Measurements from ENCODE around the gene SDC4.

SDC4 gene

DNA sequence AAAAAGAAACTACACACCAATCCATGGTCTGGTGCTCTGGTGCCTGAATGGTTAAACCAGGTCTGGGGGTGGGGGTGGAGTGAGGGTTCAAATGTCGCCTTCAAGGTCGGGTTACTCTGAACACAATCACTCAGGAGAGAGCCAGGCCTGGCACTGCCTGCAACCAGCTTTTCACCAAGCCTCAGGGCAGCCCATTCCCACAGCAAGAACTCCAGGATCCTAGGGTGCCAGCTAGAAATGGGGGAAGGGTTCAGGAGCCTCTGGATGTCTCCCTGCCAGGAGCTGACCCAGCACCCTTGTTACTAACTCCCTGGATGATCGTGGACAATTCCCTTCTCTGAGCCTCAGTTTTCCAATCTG, 6.7 kb downstream of the SDC4 start:
- no peak overlapping the region for H3K4me3 ChIP-seq (ENCODE audit: low read length, poor library complexity, severe bottlenecking)
- no peaks in the 10 kb centered on the region for H3K79me2 ChIP-seq (ENCODE audit: insufficient read depth, low read length)
- peaks cover 33% of the 10 kb centered on the region for H3K4me1 ChIP-seq (ENCODE audit: insufficient read depth, low read length, poor library complexity, severe bottlenecking)

DNA sequence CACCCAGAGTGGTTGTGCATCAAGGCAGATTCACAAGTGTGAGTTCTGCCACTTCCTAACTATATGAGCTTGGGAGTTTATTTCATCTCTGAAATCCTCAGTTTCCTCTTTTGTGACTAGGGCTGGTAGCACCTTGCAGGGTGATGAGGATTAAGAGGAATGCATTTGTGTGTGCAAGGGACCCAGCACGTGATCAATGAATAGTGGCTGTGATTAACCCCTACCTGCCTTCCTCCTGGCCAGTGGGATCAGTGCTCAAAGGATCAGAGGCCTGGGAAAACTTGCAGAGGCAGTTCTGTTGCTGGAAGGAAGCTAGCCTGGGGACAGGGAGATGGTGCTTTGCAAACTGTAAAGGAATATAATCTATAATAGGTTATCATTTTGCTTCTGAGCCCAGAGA, 7.3 kb downstream of the SDC4 start:
- no peak overlapping the region for H3K4me2 ChIP-seq (ENCODE audit: low read depth, low read length, poor library complexity, severe bottlenecking)
- no peaks in the 10 kb centered on the region for H3K27me3 ChIP-seq (ENCODE audit: insufficient read depth, low read length, poor library complexity, severe bottlenecking)
- H3K36me3 ChIP-seq (ENCODE audit: insufficient read depth, low read length), result no peaks in the 10 kb centered on the region
- no peaks in the 10 kb centered on the region for H4K20me1 ChIP-seq (ENCODE audit: insufficient read depth, low read length, poor library complexity, severe bottlenecking)
- no peak overlapping the region for H3K9ac ChIP-seq (ENCODE audit: low read depth, low read length, poor library complexity, severe bottlenecking)
- H3K9me3 ChIP-seq (ENCODE audit: insufficient read depth, low read depth, low read length), result no peaks in the 10 kb centered on the region
- H2AFZ ChIP-seq (ENCODE audit: low read length), result no peak overlapping the region
- H3K9me2 ChIP-seq (replicated peaks; ENCODE audit: low read depth, low read length), result no peaks in the 10 kb centered on the region
- H3K79me2 ChIP-seq (ENCODE audit: insufficient read depth, low read length), result no peaks in the 10 kb centered on the region
- no peak for TF ChIP-seq EZH2phosphoT487 (IDR thresholded peaks at IDR 0.05; ENCODE audit: borderline replicate concordance)
- TF ChIP-seq, protein P1, sequence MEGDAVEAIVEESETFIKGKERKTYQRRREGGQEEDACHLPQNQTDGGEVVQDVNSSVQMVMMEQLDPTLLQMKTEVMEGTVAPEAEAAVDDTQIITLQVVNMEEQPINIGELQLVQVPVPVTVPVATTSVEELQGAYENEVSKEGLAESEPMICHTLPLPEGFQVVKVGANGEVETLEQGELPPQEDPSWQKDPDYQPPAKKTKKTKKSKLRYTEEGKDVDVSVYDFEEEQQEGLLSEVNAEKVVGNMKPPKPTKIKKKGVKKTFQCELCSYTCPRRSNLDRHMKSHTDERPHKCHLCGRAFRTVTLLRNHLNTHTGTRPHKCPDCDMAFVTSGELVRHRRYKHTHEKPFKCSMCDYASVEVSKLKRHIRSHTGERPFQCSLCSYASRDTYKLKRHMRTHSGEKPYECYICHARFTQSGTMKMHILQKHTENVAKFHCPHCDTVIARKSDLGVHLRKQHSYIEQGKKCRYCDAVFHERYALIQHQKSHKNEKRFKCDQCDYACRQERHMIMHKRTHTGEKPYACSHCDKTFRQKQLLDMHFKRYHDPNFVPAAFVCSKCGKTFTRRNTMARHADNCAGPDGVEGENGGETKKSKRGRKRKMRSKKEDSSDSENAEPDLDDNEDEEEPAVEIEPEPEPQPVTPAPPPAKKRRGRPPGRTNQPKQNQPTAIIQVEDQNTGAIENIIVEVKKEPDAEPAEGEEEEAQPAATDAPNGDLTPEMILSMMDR (conservative IDR thresholded peaks at IDR 0.05; ENCODE audit: low read length), result no peak
- H3K4me1 ChIP-seq (ENCODE audit: insufficient read depth, low read length, poor library complexity, severe bottlenecking), result peaks cover 27% of the 10 kb centered on the region
- no peak overlapping the region for H3K4me3 ChIP-seq (ENCODE audit: low read length, poor library complexity, severe bottlenecking)
- no peaks in the 10 kb centered on the region for H3F3A ChIP-seq (ENCODE audit: low read depth)

More for the DNA sequence above, 6.7 kb downstream of the SDC4 start:
- no peaks in the 10 kb centered on the region for H3K9me2 ChIP-seq (replicated peaks; ENCODE audit: low read depth, low read length)
- no peak overlapping the region for H2AFZ ChIP-seq (ENCODE audit: low read length)
- no peaks in the 10 kb centered on the region for H4K20me1 ChIP-seq (ENCODE audit: insufficient read depth, low read length, poor library complexity, severe bottlenecking)
- no peaks in the 10 kb centered on the region for H3F3A ChIP-seq (ENCODE audit: low read depth)
- no peak overlapping the region for H3K9ac ChIP-seq (ENCODE audit: low read depth, low read length, poor library complexity, severe bottlenecking)
- H3K9me3 ChIP-seq (ENCODE audit: insufficient read depth, low read depth, low read length), result no peaks in the 10 kb centered on the region
- no peak overlapping the region for H3K4me2 ChIP-seq (ENCODE audit: low read depth, low read length, poor library complexity, severe bottlenecking)
- TF ChIP-seq EZH2phosphoT487 (IDR thresholded peaks at IDR 0.05; ENCODE audit: borderline replicate concordance), result no peak
- TF ChIP-seq, protein P1 (conservative IDR thresholded peaks at IDR 0.05; ENCODE audit: low read length), result no peak
- no peaks in the 10 kb centered on the region for H3K27me3 ChIP-seq (ENCODE audit: insufficient read depth, low read length, poor library complexity, severe bottlenecking)
- H3K36me3 ChIP-seq (ENCODE audit: insufficient read depth, low read length), result no peaks in the 10 kb centered on the region

GRCh38 chr20:45340236-45340847, 7.9 kb downstream of the SDC4 start:
- Histone ChIP-seq H3K4me2 (ENCODE audit: low read depth, low read length, poor library complexity, severe bottlenecking) (no peak overlapping the region), H3K36me3 (ENCODE audit: insufficient read depth, low read length) (no peaks in the 10 kb centered on the region), H3K4me1 (ENCODE audit: insufficient read depth, low read length, poor library complexity, severe bottlenecking) (peaks cover 21% of the 10 kb centered on the region)

More at GRCh38 chr20:45340236-45340847, 7.9 kb downstream of the SDC4 start:
- no peak overlapping the region for H3K9ac ChIP-seq (ENCODE audit: low read depth, low read length, poor library complexity, severe bottlenecking)
- no peak overlapping the region for H2AFZ ChIP-seq (ENCODE audit: low read length)
- H4K20me1 ChIP-seq (ENCODE audit: insufficient read depth, low read length, poor library complexity, severe bottlenecking), result no peaks in the 10 kb centered on the region
- no peaks in the 10 kb centered on the region for H3K9me3 ChIP-seq (ENCODE audit: insufficient read depth, low read depth, low read length)
- H3F3A ChIP-seq (ENCODE audit: low read depth), result no peaks in the 10 kb centered on the region
- H3K9me2 ChIP-seq (replicated peaks; ENCODE audit: low read depth, low read length), result no peaks in the 10 kb centered on the region
- TF ChIP-seq, protein P1 (conservative IDR thresholded peaks at IDR 0.05; ENCODE audit: low read length), result no peak
- no peak for TF ChIP-seq EZH2phosphoT487 (IDR thresholded peaks at IDR 0.05; ENCODE audit: borderline replicate concordance)
- H3K79me2 ChIP-seq (ENCODE audit: insufficient read depth, low read length), result no peaks in the 10 kb centered on the region
- no peak overlapping the region for H3K4me3 ChIP-seq (ENCODE audit: low read length, poor library complexity, severe bottlenecking)
- no peaks in the 10 kb centered on the region for H3K27me3 ChIP-seq (ENCODE audit: insufficient read depth, low read length, poor library complexity, severe bottlenecking)

Data from Loucy (cell line).